GM12878 (cell line): ENCODE data around the gene ADCY10. TPM values are rescaled to one million over a fixed set of nuclear protein-coding genes. Genes with fewer than 3 reads are reported as not detected.

Source experiments
- ATAC-seq: fragments of 200-7000 bp; cut with Tn5 transposase; 3 replicates; pipeline ENCODE4 v1.9.1; 2020; ENCODE audit warnings: mild to moderate bottlenecking, moderate library complexity
- BruUV-seq: library from RNA; stranded (reverse); fragments of 400-500 nt; replicated peaks from 2 replicates; lab custom pipeline; 2021; lab: Mats Ljungman, UMichigan
- CTCF ChIA-PET: fragments of 300-600 bp; sonication (Branson Sonifier 250); formaldehyde crosslinking; extraction: SDS; loops from one replicate; lab custom pipeline; 2021; ENCODE audit warnings: inconsistent platforms; lab: Yijun Ruan, JAX
- POLR2A ChIA-PET: fragments of 350-600 bp; formaldehyde crosslinking; extraction: SDS; loops from one replicate; lab custom pipeline; 2021; ENCODE audit warnings: inconsistent platforms; lab: Charles Lee
- RAD21 ChIA-PET: fragments of 300-600 bp; sonication (Branson Sonifier 250); formaldehyde crosslinking; loops from one replicate; lab custom pipeline; 2023; ENCODE audit warnings: antibody characterized with exemption; ENCODE audit not compliant: unreplicated experiment; lab: Charles Lee
- SMC1A ChIA-PET: fragments of 300-600 bp; sonication (Branson Sonifier 250); formaldehyde crosslinking; loops from one replicate; lab custom pipeline; 2023; ENCODE audit not compliant: unreplicated experiment, uncharacterized antibody; lab: Charles Lee
- DNase-seq: peaks from one replicate; pipeline ENCODE4 v3.0.0-alpha.2; 2011; ENCODE audit warnings: low read depth, low spot score
- FAIRE-seq: peaks from 3 replicates; lab custom pipeline; 2011; peaks lifted over from hg19 to GRCh38; lab: Jason Lieb, UNC
- H2AFZ ChIP-seq: 2 replicates; pipeline ENCODE4 v1.6.0; 2011; ENCODE audit warnings: low read depth, low read length, control low read depth; ENCODE audit not compliant: control insufficient read depth
- H3K27ac ChIP-seq: 2 replicates; pipeline ENCODE4 v1.5.1; 2011; ENCODE audit warnings: control low read depth; ENCODE audit not compliant: control insufficient read depth, insufficient read depth
- H3K27me3 ChIP-seq, 2 experiments: replicated peaks in 1 of 2; 2 replicates each; pipeline versions ENCODE4 v1.6.0 to v1.6.1; 2011; ENCODE audit warnings: low read length in 1 of 2; ENCODE audit not compliant: control insufficient read depth in 2 of 2, insufficient read depth in 2 of 2
- H3K36me3 ChIP-seq, 2 experiments: 2 replicates each; pipeline ENCODE4 v1.5.1; 2011; ENCODE audit warnings: low read length in 1 of 2; ENCODE audit not compliant: control insufficient read depth in 2 of 2, insufficient read depth in 2 of 2
- H3K4me1 ChIP-seq: 2 replicates; pipeline ENCODE4 v1.6.1; 2011; ENCODE audit warnings: mild to moderate bottlenecking, low read length, moderate library complexity, mixed read lengths; ENCODE audit not compliant: control insufficient read depth, insufficient read depth
- H3K4me2 ChIP-seq: 2 replicates; pipeline ENCODE4 v1.6.0; 2011; ENCODE audit warnings: control low read depth; ENCODE audit not compliant: control insufficient read depth, insufficient read depth
- H3K4me3 ChIP-seq: fragments of 200-600 bp; sonication (generic); 2 replicates; pipeline ENCODE4 v1.5.1; 2016
- H3K79me2 ChIP-seq: 2 replicates; pipeline ENCODE4 v1.6.0; 2011; ENCODE audit warnings: low read length; ENCODE audit not compliant: control insufficient read depth, insufficient read depth
- H3K9ac ChIP-seq: 2 replicates; pipeline ENCODE4 v1.8.0; 2011; ENCODE audit warnings: low read length, control low read depth, mixed read lengths; ENCODE audit not compliant: control insufficient read depth, insufficient read depth
- H3K9me3 ChIP-seq: replicated peaks from 3 replicates; pipeline ENCODE4 v1.5.1; 2011; ENCODE audit warnings: mild to moderate bottlenecking, low read length; ENCODE audit not compliant: control insufficient read depth, insufficient read depth
- H4K20me1 ChIP-seq: 2 replicates; pipeline ENCODE4 v1.6.0; 2011; ENCODE audit not compliant: control insufficient read depth, insufficient read depth
- DPF2 ChIP-seq: fragments of 450-650 bp; IDR thresholded peaks from 2 replicates; pipeline ENCODE4 v1.6.1; 2017; ENCODE audit warnings: mild to moderate bottlenecking
- EP300 ChIP-seq, 2 experiments: fragments of 150-350 bp in 1 of 2; IDR thresholded peaks; 2 replicates each; pipeline ENCODE4 v1.6.1; 2011 to 2012; ENCODE audit warnings: low read depth in 2 of 2, low read length in 2 of 2, borderline replicate concordance in 1 of 2, improper control_type of control experiment in 1 of 2, inconsistent platforms in 1 of 2; ENCODE audit not compliant: control insufficient read depth in 1 of 2
- ETV6 ChIP-seq, 2 experiments: fragments of 450-650 bp in 1 of 2; IDR thresholded peaks in 1 of 2; conservative IDR thresholded peaks in 1 of 2; 2 replicates each; pipeline ENCODE4 v1.6.1; 2014; ENCODE audit warnings: antibody characterized with exemption in 1 of 2, borderline replicate concordance in 1 of 2, low read depth in 1 of 2, mild to moderate bottlenecking in 1 of 2, moderate library complexity in 1 of 2
- FOS ChIP-seq: IDR thresholded peaks from 3 replicates; pipeline ENCODE4 v1.6.1; 2011; ENCODE audit warnings: borderline replicate concordance; ENCODE audit not compliant: insufficient read length; ENCODE audit errors: extremely low read depth
- KLF5 ChIP-seq: fragments of 450-650 bp; IDR thresholded peaks from 2 replicates; pipeline ENCODE4 v1.6.1; 2014; ENCODE audit warnings: mild to moderate bottlenecking; ENCODE audit not compliant: partially characterized antibody
- MEF2B ChIP-seq: fragments of 450-650 bp; IDR thresholded peaks from 2 replicates; pipeline ENCODE4 v1.6.1; 2018; ENCODE audit warnings: mild to moderate bottlenecking, moderate library complexity; ENCODE audit not compliant: partially characterized antibody, poor library complexity, severe bottlenecking
- SMAD5 ChIP-seq: IDR thresholded peaks from 2 replicates; pipeline ENCODE4 v1.6.1; 2016; ENCODE audit warnings: antibody characterized with exemption, low read depth
- TAF1 ChIP-seq: IDR thresholded peaks from 2 replicates; pipeline ENCODE4 v1.6.1; 2011; ENCODE audit warnings: mild to moderate bottlenecking, low read depth, low read length, borderline replicate concordance
- TCF3 ChIP-seq: IDR thresholded peaks from 2 replicates; pipeline ENCODE4 v1.6.1; 2012; ENCODE audit warnings: low read depth, mild to moderate bottlenecking, low read length, borderline replicate concordance; ENCODE audit not compliant: insufficient read depth
- ZBTB4 ChIP-seq: fragments of 450-650 bp; formaldehyde crosslinking; IDR thresholded peaks from 2 replicates; pipeline ENCODE4 v1.4.0; 2022; ENCODE audit warnings: mild to moderate bottlenecking, moderate library complexity
- WGBS: methylation state at CpG from one replicate; pipeline ENCODE4 v1.1.6; 2016; ENCODE audit warnings: low lambda C conversion rate; ENCODE audit not compliant: insufficient replicate concordance, insufficient coverage; ENCODE audit errors: missing lambda C conversion rate; 5-methylcytosine and 5-hydroxymethylcytosine counted together
- in situ Hi-C: fragments of 300-500 bp; cut with MboI; formaldehyde crosslinking; loops from 9 replicates; pipeline ENCODE4 v1.14.3; 2018; ENCODE audit warnings: mixed read lengths
- intact Hi-C: fragments of 100-400 bp; cut with micrococcal nuclease; formaldehyde crosslinking; loops from one replicate; pipeline ENCODE4 v1.14.2; 2022; ENCODE audit not compliant: unreplicated experiment
- polyA plus RNA-seq, 11 experiments: library from polyadenylated mRNA; depleted of rRNA in 4 of 11; unstranded in 6 of 11; stranded (reverse) in 5 of 11; fragments of >200 nt; fragmentation: Nextera tagmentation in 4 of 11; fragmentation: Illumina TruSeq in 1 of 11; extraction: Ambion mirVana in 4 of 11; extraction: Trizol in 1 of 11; gene quantifications; 1 replicate in 1 of 11; 2 replicates in 10 of 11; pipeline versions ENCODE4 v1.2.1 to v1.2.3, GENCODE V29; 2011 to 2016; ENCODE audit warnings: inconsistent platforms in 2 of 11, missing spikeins in 2 of 11, low read depth in 1 of 11
- total RNA-seq, 4 experiments: library from RNA; depleted of rRNA in 3 of 4; stranded (reverse); fragments of >200 nt in 3 of 4; fragmentation: Illumina TruSeq in 1 of 4; extraction: Trizol in 1 of 4; gene quantifications; 2 replicates each; pipeline versions ENCODE4 v1.2.1 to v1.2.3, GENCODE V29; 2013 to 2021

The ADCY10 gene
- total and polyA plus RNA-seq, 10 of the 15 experiments (the other 5 are each of a cell fraction or from before 2014, with no cell fraction given) = 0.13 to 0.22 TPM; not detected in 8

GRCh38 chr1:167820684-167821355 lies 93.1 kb downstream of the ADCY10 start:
- Histone ChIP-seq H3K9ac (no peak overlapping the region), H3K4me1 (no peaks in the 10 kb centered on the region), H2AFZ (no peak overlapping the region), H3K9me3 (no peaks in the 10 kb centered on the region), H3K4me3 (no peak overlapping the region), H3K27ac (no peak overlapping the region), H4K20me1 (no peaks in the 10 kb centered on the region), H3K36me3 (no peaks in the 10 kb centered on the region), H3K27me3 (no peaks in the 10 kb centered on the region), H3K79me2 (no peaks in the 10 kb centered on the region), H3K4me2 (no peak overlapping the region)
- FAIRE-seq = no peak
- ChIA-PET CTCF (interaction anchor here (0.8 kb wide), 1 partner anchor 262 kb away, joined by 3 read pairs; no protein-coding TSS in a partner anchor), RAD21 (no interaction called here), POLR2A (no interaction called here), SMC1A (no interaction called here)
- TF ChIP-seq DPF2 = no peak
- no peak for TF ChIP-seq KLF5
- no peak for TF ChIP-seq ETV6 (conservative IDR thresholded peaks at IDR 0.05 in 1 of 2, IDR thresholded peaks at IDR 0.05 in 1 of 2; ENCODE audit: borderline replicate concordance in 1 of 2, low read depth in 1 of 2)
- no peak for TF ChIP-seq EP300 (IDR thresholded peaks at IDR 0.05; ENCODE audit: borderline replicate concordance in 1 of 2, control insufficient read depth in 1 of 2, low read depth in 2 of 2, low read length in 2 of 2)
- no peak for TF ChIP-seq SMAD5
- no peak for TF ChIP-seq MEF2B
- TF ChIP-seq TCF3 = no peak
- no peak for TF ChIP-seq TAF1
- no peak for TF ChIP-seq FOS
- no peak for TF ChIP-seq ZBTB4
- no peak for DNase-seq
- 75% methylated on average over 12 of the region's 12 CpGs for WGBS
- ATAC-seq = no peak
- intact Hi-C loops = no loop called here
- in situ Hi-C loops = no loop called here
- no TSS peak for BruUV-seq
